Fibroblast of gingiva (primary cell): ENCODE data around the gene KRTAP12-4.
"Not testable (repeated sequence)": the region's sequence is repeated elsewhere in the genome, so short reads cannot be mapped to it uniquely, and the experiment has no call there.

ENCODE experiments used
- DNase-seq: peaks from one replicate; pipeline ENCODE4 v3.0.0-alpha.2; 2011; ENCODE audit warnings: low read depth

Gene KRTAP12-4

DNA sequence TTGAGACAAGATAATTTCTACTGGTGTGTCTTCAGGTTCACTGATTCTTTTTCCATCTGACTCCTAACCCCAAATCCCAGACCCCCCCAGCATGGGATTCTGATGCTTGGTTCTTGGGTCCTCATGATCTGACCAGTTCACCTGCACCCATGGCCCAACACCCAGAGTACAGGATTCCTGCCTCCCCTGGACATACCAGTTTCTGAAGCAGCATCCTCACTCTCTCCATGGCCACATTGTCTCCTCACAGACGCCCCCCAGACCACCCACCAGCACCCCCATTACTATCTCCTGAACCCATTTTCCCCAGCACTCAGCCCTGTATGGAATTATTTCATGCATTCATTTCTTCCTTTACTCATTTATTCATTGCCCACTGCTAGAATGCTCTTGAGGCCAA lies 2.4 kb upstream of the KRTAP12-4 start:
- DNase-seq: no peak

DNA sequence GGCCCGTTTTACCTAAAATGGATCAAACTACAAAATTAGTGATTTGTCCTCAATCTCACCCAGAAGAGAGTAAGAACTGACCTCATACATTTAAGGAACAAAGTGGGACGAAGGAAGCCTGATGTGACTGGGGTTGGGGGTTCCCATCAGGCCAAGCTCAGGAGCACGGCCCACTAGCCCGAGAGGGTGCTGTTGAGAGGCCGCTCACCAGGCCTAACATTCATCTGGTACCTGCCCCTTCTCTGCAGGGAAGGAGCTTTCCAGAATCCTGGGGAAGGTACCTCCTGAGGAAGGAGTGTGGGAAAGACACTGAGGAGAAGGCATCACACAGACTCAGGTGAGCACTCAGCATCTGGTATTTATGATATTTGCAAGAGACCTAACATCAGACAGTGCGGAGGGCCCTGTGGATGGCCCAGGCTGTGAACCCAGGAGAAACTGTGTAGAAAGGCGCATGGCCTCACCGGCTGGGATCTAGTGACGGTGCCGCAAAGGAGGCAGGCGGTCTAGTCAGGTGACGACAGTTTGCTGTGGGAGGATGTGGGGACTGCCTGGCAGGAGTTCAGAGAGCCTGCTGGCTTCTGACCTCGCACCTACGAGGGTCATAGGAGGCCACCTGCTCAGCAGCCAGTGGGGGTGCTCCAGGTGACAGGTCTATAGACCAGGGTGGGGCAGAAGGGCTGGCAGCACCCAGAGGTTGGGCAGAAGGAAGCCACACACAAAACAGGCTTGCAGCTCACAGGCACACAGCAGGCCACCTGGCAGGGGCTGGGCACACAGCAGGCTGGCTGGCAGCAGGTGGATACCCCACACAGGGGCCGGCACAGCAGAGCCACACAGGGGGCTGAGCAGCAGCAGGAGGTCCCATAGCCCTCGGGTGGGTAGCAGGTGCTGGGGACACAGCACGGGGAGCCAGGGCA lies 543 bp downstream of the KRTAP12-4 start:
- no peak for DNase-seq

DNA sequence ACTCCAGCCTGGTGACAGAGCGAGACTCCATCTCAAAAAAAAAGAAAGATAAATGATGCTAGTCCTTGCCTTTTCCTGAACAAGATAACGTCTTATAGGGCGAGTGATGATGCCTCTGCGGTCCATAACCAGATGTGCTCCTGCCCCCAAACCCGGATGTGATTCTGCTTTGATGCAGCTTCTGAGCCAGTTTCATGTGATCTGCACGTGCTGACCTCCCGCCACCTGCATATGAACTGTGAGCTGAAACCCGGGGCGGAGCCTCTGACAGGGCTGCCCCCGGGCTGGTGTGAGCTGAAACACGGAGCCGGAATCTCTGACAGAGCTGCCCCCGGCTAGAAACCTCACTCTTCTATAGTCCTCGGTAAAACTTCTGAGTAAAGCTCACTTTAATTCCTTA lies 1.3 kb downstream of the KRTAP12-4 start:
- no peak for DNase-seq

GRCh38 chr21:44650973-44651675 lies 3.3 kb downstream of the KRTAP12-4 start:
- no peak for DNase-seq

- no peak for DNase-seq
Observed at GRCh38 chr21:44650265-44650972, 4.0 kb downstream of the KRTAP12-4 start.

DNA sequence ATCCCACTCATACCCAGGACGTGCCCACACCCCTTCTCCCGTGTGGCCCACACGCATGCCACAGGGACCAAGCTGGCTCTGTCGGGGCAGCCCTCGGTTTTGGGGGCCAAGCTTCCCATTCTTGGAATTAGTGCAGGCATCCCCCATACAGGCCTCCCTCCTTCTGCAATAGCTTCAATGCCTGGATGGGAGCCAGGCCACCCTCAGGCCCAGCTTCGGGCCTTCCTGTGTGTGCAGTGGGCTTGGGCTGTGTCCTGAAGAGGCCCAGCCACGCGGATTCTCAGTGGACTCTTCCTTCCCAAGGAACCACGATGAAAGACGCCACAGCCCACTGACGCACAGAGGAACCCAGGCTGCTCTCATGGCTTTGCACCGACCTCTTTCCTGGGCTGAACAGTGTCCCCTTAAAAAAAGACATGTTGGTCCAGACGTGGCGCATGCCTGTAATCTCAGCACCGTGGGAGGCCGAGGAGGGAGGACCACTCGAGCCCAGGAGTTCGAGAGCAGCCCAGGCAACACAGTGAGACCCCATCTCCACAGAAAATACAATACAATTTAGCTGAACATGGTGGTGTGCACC lies 4.8 kb downstream of the KRTAP12-4 start:
- no peak for DNase-seq

DNA sequence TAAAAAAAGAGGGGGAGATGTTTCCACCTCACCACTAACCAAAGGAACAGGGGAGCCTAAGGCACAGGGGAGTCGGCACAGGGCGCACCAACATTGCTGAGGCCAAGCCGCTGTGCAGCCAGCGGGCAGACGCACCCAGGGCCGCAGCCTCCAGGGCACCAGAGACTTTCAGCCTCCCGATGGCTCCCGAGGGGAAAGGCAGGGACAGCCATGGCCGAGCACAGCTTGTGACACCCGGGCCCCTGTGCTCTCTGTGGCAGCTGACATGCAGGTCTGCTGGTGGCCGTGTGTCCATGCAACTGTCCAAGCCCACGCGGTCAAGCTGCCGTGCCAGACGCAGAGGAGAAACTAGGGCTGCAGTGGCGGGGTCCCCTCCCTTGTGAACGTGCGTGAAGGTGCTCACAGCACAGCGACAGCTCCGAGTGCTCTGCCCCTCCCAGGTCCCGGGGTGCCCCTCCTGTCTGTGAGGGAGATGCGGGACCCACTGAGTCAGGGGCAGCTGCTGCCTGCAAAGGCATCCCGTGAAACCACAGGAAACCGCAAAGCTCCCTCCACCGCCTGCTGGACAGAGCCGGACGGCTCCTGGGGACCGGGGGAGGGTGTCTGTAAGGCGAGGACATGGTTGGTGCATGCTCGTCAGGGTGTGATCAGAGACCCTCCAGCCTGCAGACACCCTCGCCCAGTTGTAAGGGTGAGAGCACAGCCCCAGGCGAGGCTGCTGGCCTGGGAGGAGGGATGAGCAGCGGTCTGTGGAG lies 5.7 kb downstream of the KRTAP12-4 start:
- no peak for DNase-seq

DNA sequence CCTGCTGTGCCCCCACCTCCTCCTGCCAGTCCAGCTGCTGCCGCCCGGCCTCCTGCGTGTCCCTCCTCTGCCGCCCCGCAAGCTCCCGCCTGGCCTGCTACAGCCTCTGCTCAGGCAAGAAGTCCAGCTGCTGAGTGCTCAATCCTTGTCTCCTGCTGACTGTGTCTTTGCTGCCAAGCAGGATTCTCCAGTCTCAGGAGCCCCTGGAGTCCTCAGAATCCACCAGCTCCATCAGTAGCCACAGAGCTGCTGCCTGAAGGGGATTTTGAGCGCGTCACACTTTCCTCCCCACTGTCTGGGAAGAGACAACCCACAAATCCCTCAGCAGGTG lies 7.3 kb downstream of the KRTAP12-4 start:
- no peak for DNase-seq

GRCh38 chr21:44646366-44647221 lies 7.9 kb downstream of the KRTAP12-4 start, which contains the start of gene KRTAP10-11:
Gene KRTAP10-11 (plus strand): TSS chr21:44646414. CDS start chr21:44646459, 45 bp downstream.
- not testable (repeated sequence) for DNase-seq

GRCh38 chr21:44644878-44645277 lies 9.6 kb downstream of the KRTAP12-4 start:
- no peak for DNase-seq

GRCh38 chr21:44643741-44644310 lies 10.6 kb downstream of the KRTAP12-4 start:
- no peak for DNase-seq

GRCh38 chr21:44640761-44641160 lies 13.7 kb downstream of the KRTAP12-4 start:
- no peak for DNase-seq

DNA sequence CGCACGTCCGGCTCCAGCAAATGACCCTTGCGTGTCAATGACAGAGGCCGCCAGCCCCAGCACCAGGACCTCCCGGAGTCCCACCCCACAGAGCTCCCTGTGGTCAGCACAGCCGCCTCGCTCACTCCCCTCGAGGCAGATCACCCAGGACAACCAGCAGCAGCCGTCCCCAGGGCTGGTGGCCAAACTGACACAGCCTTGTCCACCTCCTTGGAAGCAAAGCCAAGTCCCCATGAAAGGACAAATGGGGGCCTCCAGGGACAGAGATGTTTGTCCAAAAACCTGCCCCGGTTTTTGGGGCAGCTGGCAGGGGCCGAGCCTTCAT lies 15.2 kb downstream of the KRTAP12-4 start:
- DNase-seq: no peak

DNA sequence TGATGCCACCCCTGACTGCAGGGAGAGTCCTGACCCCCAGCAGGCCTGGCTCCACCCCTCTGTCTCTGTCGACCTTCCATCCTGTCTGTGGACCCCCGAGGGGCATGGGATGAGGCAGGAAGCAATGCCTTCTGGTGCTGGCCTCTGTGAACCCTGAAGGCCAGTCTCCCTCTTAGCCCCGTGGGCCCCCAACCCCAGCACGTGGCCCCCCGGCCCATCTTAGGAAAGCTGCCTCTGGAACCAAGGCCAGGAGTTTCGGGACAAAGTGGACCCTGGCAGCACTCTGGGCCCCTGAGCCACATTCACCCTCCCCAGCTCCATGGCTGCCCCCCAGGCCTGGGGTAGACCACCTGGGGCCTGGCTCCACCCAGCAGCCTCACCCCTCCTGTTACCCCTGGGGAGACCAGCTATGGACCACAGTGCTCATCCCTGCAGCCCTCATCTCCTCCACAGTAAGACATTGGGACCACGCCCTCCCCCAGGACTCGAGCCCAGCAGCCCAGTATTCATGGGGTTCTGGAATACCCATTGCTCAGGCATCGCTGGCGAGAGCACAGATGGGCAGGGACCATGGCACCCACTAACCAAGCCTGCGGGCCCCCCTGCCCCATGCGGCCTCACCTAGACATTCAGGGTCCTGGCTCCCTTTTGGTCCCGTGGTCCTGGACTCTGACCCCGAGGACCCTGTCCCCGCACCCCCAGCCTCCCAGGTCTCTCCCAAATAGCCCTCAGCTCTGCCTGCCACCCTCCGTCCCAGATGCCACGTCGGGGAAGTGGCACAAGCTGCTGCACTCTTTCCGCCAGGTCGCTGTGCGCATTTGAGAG lies 15.7 kb downstream of the KRTAP12-4 start:
- DNase-seq: not testable (repeated sequence)

GRCh38 chr21:44637851-44638348 lies 16.6 kb downstream of the KRTAP12-4 start:
- not testable (repeated sequence) for DNase-seq

DNA sequence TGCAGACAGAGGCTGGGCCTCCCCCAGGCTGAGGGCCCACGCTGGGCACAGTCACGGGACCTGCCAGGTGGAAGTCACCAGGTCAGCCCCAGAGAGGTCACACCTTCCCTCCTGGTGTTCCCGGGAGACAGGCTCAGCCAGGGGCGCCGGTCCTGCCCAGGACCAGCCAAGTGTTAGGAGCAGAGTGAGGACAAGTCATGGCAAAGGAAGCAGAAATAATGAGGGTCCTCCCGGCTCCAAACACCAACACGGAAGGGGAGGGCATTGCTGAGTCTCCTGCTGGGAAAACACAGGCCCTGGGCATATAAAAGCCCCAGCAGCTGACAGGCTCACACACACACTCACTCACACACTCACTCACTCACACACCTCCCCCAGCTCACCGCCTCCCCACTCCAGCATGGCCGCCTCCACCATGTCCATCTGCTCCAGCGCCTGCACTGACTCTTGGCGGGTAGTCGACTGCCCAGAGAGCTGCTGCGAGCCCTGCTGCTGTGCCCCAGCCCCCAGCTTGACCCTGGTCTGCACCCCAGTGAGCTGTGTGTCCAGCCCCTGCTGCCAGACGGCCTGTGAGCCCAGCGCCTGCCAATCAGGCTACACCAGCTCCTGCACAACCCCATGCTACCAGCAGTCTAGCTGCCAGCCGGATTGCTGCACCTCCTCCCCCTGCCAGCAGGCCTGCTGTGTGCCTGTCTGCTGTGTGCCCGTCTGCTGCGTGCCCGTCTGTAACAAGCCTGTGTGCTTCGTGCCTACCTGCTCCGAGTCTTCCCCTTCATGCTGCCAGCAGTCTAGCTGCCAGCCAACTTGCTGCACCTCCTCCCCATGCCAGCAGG lies 17.2 kb downstream of the KRTAP12-4 start, which contains the start of gene KRTAP10-10:
Gene KRTAP10-10, plus strand, starts transcription at position 339 of the 833 bp plus-strand sequence. Its CDS starts 62 bp downstream, at position 401.
- DNase-seq: no peak

- DNase-seq: no peak
Observed at GRCh38 chr21:44636209-44637017, 18.0 kb downstream of the KRTAP12-4 start.
